GM18526 (cell line): ENCODE results near the gene MRPS18B.

Source experiments
- POLR2A ChIP-seq: IDR thresholded peaks from 3 replicates; pipeline ENCODE4 v1.6.1; 2011; ENCODE audit not compliant: insufficient read length; ENCODE audit errors: extremely low read depth

MRPS18B gene

DNA sequence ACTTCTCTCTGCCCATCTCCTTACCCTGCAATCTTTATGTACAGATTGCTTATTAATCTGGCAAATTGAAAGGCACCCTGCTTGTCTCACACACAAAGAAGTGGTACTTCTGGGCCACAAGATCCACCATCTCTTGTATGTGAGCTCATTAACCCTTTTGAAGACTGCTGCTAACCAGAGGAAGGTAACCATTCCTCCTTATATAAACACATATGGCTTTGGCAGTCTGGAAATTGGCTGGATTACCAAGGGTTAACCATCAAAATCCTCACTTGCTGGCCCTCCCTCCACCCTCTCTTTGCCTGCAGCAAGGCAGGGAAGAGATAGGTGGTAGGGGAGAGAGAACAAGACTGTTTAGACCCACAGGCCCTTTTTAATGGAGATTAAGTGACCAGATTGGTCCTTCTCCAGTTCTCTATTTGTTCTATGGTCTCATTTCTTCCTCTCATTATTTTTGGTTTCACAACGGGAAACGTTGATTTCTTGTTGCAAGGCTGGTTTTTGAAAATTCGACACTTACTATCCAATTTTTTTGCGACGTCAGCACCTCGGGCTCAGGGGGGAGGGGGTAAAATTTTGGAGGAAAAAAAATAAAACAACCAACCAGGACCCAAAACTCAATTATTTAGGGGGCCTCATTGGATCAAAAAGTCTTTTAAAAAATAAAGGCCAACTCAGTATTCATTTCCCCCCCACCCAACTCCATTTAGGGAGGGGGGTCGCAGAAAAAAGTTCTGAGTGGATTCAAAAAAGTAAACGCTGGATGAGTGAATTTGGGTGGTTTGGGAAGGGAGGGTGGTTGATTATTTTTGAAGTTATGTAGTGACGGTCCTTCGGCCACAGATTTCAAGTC, 1.5 kb upstream of the MRPS18B start:
- no peak for TF ChIP-seq POLR2A

DNA sequence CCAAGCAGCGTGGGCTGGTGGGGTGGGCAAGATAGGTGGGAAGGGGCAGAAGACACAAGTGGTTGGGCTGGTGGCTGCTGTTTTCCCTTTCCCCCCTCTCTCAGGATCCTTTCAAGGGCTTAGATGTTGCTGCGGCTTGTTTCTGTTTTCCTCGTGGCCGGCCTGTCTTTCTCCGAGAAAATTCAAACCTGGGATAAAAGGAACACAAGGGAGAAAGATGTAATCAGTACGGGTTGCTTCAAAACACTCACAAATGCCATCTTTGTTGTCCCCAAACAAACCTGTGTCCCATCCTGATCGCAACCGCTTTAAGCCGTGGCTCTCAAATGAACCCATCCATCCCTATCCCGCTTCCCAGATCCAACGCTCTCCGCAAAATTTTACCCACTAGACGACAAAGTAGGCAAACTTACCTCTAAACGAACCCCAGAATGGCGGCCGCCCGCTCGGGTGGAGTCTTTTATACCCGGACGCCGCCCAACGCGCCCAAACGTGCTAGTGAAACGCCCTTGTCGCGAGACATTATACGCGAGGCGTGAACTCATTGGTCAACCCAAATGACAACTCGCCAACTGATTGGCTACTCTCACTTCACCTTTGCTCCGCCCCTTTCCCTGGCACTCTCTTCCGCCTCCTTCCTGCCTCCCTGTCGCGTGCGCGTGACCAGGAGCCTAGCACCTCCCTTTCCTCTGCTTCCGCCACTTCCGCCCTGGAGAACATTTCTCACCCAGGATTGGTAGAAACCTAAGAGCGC, 652 bp upstream of the MRPS18B start, which contains the start of gene PPP1R10:
Gene PPP1R10 (minus strand): TSS at position 433 of the 754 bp plus-strand sequence. CDS start 7,299 bp downstream, outside the sequence.
- peak; percentile 99 for TF ChIP-seq POLR2A

DNA sequence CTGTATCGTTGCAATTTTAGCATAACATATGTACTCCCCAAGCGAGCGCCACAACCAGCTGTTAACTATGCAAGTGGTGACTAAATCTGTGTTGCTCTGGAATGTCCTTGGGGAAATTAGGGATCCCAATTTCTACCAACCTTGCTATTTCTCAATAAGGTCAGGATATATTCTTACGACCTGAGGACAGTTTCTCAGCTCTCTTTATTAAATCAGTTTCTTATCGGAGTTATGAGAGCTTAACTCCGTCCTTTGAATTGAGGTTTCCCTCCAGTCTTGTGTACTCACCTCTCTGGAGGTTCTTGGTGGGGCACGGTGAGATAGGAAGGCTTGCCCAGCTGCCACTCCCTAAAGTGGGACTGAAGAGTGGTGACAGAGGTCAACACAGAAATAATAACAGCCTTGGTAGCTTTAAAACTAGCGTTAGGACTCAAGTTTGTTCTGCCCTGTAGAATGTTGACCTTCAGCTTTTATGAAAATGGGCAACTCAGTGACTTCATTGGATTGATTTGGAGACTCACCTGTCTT, 694 bp downstream of the MRPS18B start:
- no peak for TF ChIP-seq POLR2A

DNA sequence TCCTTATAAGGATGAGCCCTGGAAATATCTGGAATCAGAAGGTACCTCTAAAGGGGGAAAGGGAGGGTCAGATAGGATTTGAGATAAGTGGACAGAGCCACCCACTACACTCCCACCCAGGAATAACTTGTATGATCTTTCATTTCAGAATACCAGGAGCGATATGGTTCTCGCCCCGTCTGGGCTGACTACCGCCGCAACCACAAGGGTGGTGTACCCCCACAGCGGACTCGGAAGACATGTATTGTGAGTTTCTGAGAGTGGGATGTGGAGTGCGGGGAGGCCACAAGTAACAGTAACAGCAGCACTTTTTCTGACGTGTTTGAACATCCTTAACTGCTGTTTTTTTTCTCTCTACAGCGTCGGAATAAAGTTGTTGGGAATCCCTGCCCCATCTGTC, 1.9 kb downstream of the MRPS18B start:
- TF ChIP-seq POLR2A = no peak

DNA sequence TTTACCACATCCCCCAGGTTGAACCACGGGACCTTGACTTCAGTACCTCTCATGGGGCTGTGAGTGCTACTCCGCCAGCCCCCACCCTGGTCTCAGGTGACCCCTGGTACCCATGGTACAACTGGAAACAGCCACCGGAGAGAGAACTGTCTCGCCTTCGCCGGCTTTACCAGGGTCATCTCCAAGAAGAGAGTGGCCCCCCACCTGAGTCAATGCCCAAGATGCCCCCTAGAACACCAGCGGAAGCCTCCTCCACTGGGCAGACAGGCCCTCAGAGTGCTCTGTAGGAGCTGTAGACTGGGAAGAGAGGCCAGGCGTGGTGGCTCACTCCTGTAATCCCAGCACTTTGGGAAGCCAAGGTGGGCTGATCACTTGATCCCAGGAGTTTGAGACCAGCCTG, 7.9 kb downstream of the MRPS18B start:
- TF ChIP-seq POLR2A = no peak

DNA sequence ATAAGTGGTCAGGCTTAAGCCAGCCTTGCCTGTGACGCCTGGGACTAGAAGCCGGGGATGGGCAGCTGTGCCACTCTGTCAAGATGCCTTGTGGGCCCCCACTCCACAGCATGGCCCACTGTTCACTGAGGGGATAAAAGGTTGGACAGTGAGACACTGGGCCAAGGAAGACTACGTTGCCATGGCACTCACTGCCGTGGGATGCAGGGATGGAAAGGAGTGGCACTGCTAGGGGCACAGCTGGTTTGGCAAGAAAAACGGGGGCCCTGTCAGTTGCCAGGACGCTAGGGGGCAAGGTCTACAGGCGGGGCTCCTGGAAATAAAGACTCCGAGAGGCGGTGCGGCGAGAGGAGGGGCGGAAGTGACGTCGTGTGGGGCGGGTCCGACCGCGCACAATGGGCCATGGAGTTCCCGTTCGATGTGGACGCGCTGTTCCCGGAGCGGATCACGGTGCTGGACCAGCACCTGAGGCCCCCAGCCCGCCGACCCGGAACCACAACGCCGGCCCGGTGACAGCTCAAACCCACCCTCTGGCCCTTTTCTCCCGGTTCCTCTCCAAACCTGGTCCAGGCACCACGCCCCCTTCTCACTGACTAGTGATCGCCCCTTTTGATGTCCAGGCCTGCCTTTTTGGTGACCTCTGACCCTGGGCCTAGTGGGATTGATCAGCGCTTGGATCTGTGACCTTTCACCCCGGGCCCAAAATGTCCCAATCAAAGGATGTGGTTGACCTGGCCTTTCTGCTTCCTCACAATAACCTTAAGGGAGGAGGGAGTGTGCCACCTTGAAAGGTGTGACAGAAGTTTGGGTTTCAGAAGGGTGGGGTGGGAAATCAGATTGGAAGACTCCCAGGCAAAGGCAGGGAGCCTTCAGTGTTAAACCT, 9.1 kb downstream of the MRPS18B start, which contains the start of gene ATAT1:
Gene ATAT1 (plus strand): TSS at position 391 of the 883 bp plus-strand sequence.
- peak; percentile 79 for TF ChIP-seq POLR2A

DNA sequence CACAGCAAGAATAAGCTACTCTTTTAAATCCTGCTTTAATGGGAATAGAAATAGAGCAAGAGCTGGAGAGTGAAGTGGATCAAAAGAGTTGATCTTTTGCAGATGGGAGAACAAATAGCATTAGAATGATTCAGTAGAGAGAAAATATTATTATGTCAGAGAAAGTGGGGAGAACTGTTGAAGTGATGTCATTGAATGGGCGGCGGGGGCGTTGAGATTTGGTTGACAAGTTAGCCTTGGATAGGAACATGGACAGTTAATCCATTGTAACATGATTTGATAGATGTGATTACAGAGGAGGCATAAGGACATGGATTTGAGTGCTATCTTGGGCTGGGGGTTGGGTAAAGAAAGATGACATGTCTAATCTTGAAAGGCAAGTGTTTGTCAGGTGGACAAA, 18.2 kb downstream of the MRPS18B start:
- TF ChIP-seq POLR2A = no peak

DNA sequence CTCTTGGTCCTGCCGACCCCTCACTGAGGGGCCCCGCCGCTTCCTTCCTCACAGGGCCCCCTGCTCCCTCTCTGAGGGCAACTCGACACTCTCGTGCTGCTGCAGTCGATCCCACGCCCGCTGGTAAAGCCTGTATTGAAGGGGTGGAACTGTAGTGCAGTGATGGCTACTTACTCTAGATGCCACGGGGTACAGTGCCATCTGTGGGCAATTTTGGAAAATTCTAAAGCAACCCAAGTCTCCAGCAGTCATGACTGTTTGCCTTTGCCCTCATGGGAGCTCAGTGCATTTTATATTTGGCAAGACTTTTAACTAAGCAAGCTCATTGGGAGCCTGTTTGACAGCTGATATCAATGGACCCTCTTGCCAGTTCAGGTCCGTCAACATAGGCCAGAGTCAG, 22.8 kb downstream of the MRPS18B start:
- TF ChIP-seq POLR2A = no peak

DNA sequence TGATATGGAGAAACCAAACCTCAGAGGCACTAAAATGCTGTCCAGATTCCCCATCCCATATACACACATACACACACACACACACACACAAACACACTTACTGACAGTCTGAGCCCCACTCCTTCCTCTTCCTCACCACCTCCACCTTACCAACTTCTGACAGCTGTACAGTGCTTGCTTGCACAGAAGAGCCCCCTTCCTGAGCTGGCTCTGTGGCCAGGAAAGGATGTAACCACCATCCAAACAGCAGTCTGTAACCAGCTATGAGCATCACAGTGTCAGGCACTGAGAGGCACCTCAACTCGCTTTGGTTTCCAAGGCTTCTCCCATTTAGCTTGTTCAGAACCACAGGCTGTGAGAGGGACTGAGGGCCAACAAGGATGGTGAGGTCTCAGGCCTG, 23.4 kb downstream of the MRPS18B start:
- TF ChIP-seq POLR2A = no peak

DNA sequence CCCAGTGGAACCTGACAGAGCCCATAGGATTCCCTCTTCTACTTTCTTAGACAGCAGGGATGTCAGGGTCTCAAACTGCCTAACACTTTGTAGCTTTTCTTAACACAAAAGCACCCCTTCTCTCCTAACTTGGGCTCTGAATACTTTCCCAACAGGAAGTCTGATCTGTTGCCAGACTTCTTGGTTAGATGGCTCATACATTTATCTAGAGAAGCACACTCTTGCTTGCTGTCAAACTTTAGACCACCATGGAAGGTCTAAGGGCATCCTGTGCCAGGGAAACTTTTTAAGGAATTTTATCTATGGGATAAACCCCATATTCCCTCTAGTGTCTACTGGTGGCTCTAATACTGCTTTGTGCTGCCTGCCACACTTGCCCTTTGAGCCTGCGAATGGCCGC, 26.0 kb downstream of the MRPS18B start:
- no peak for TF ChIP-seq POLR2A

DNA sequence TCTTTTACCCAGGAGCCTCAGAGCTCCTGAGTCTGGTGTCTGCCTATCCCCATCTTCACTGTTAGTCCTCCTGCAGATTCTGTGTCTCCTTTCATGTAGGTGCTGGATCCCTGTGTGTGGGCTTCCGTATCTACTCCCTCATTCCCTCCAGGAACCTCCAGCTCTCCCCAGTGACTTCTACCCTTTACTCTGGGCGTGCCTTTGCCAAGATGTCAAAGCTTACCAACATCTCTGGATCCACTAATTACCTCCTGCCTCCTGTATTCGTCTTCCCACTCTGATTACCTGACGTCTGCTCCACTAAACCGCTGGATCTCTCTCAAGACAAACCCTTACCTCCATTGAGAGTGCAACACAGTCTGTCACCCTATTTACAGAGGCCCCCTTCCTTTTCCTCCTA, 27.1 kb downstream of the MRPS18B start:
- no peak for TF ChIP-seq POLR2A

DNA sequence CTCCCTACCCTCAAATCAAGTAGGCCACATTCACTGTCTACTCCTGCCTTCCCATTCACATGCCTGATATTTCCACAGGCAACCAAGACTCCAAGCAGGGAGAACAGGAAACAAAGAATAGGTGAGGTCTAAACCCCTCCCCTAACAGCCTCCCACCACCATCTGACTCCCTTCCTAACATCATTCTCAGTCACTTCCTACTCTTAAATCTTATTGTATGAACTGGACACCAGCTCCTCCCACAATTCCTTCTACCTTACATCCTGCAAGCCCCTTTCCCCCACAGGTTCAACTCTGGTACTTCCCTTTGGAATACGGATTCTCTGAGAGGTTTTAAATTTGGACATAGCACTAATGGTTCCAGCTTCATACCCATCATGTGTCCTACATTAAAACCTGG, 28.3 kb downstream of the MRPS18B start:
- no peak for TF ChIP-seq POLR2A

DNA sequence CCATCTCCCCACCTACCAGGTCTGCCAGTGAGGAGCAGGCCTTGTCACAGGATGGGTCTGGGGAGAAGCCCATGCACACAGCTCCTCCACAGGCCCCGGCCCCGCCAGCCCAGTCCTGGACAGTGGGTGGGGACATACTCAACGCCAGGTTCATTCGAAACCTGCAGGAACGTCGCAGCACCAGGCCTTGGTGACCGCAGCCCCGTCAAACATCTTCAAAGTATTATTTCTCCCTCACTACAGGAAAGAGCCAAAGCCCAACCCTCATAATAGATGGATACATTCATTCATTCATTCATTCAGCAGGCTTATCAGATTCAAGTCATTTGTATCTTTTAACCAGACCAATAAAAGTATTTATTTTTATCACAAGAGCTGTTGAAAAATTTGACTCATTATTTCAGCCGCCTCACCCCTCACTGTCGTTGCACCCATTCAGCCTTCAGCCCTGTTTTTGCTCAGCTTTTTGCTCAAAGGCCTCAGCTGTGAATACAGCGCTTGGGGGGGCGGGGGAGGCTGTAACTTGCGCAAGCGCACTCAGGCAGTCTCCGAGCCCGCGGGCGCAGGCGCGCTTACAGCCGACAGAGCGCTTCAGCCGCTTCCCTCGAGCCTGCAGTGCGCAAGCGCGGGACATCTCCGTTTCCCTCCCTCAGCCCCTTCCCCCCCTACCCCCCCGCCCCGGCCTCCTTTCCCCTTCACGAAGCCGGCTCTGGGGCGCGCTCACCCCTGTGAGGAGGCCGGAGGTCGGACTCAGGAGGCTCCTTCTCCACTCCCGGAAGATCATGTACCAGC, 29.0 kb downstream of the MRPS18B start, which contains the start of gene C6orf136:
Gene C6orf136 (plus strand): TSS at position 684 of the 792 bp plus-strand sequence. CDS start 99 bp downstream, at position 783.
- TF ChIP-seq POLR2A = no peak
